Ovary (tissue), 3 donors: ENCODE measurements around the gene EXOC3L1.

ENCODE experiments used
- CTCF ChIP-seq, 3 donors: fragments of 450-650 bp in 2 of 3; fragments of 200-600 bp in 1 of 3; IDR thresholded peaks; one replicate each; pipeline versions ENCODE4 v1.5.1 to v1.8.0; 2016 to 2022; ENCODE audit warnings: antibody characterized with exemption in 3 of 3, mild to moderate bottlenecking in 1 of 3
- POLR2A ChIP-seq: fragments of 450-650 bp; IDR thresholded peaks from one replicate; pipeline ENCODE4 v1.6.1; 2017; ENCODE audit warnings: antibody characterized with exemption, mild to moderate bottlenecking, moderate library complexity
- donor health status: DM: no; HTN: no; CAD: no.

GRCh38 chr16:67206129-67206837 is 16.3 kb upstream of the EXOC3L1 start:
- TF ChIP-seq CTCF (IDR thresholded peaks at IDR 0.05) (no peak), POLR2A (no peak)
